Stimulated activated CD4-positive, alpha-beta T cell treated with anti-CD3 and anti-CD28 coated beads, Interleukin-1b, Interleukin-23, amount 100 ng/mL, for 4 hours (primary cell): ENCODE data around the gene MRPL12.

Experiments used
- DNase-seq, 2 donors: peaks; one replicate each; pipeline ENCODE4 v3.0.0-alpha.2; 2020; ENCODE audit warnings: low read depth in 2 of 2

MRPL12 gene

DNA sequence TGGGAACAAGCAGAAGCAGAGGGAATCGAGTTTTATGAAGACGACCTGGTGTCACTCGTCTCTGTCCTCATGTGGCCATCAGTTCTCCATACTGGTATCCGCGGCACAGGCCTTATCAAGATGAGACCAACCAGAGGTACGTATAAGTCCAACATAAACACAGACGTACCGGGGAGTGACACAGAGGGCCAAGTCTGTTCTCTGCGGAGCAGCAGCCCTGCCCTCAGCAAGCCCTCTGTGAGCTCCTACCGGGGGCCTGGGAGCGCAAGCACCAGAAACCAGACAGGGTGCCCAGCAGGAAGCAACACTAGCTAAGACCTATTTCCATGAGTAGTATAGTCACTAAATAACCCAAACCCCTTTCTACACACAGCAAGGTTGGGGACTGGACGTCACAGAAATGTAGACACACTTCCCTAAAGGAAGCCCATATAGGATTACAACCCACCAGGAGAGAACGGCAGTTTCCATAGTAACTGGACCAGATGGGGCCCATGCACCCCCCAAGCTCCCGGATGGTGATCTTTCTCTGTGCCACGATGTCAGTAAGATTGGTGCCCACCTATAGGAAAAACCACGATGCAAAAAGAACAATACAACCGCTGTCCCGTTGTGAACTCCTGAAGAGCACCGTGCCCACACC, 20.5 kb upstream of the MRPL12 start:
- DNase-seq, result no peak

DNA sequence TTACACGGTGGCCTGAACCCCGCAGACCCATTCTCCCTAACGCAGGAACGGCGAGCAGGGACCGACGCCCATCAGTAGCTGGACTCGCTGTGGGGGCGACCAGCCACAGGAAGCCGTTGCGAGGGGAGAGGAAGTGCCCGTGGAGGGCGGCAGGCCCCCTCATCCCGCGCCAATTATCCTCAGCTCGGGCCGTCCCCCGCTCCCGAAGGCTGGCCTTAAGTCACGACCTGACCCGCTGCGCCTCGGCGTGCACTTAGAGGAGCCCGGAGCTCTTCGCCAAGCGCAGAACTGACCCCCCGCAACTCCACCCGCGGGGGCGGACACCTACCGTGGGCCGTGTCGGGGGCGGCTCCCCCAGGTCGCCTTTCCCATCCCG, 20.0 kb upstream of the MRPL12 start:
- no peak for DNase-seq

DNA sequence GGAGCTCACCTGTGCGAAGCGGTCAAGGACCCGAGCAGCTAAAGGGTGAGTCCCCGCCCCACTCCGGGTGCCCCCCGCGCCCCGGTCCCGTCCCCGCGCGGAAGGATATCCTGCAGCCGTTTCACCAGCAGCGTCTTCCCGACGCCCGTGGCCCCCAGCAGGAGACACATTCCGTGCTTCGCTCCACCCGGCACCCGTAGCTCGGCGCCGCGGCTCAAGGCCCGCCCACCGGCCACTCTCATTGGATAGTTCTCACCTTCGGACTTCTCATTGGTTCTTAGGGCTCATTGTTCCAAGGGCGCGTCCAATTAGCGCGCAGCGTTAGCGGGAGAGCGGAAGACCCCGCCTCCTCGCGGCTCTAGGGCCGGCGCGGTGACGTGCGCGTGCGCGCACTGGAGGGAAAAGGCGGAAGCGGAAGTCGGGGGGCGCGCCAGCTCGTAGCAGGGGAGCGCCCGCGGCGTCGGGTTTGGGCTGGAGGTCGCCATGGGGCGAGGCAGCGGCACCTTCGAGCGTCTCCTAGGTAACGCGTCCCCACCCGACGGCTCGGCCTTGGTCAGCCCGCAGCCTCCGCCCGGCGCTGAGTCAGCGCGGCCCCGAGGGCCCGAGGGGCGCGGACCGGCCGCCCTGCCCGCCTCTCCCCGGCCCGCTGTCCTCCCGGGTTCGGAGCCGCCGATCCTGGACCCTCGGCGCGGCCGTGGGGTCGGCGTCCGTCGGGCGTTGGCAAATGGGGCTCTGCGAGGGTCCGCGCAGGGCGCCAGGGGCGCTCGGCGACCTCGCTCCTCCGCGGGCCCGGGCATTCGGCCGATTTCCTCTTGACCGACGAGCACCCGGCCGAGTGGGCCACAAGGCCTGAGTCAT, 19.4 kb upstream of the MRPL12 start, which contains the start of the genes ARL16 and HGS:
Gene ARL16 (minus strand): TSS at position 214 of the 858 bp plus-strand sequence. CDS start 44 bp downstream, at position 170.
Gene HGS (plus strand): TSS at position 428 of the 858 bp plus-strand sequence. CDS start 56 bp downstream, at position 484.
- DNase-seq, result peak; percentile 94

DNA sequence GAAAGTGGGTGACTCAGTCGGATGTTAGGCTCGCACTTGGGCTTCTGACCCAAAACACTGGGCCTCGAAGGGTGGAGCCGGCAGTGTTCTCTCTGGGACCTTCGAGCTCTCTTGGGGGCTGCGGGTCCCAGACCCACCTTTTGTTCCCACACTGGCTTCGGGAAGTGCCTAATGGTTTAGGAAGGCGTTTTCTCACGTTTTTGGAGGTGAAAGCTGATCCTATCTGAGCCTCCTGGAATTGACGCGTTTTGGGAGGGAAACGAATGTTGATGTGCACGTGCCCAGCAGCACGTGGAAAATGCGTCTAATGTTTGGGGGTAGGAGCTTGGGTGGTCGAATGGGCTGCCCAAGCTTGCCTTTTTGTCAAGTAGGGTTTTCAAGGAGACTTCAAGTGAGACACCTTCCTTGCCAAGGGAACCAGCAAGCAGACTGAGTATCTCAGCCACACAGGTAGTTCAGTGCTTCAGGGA, 18.7 kb upstream of the MRPL12 start:
- no peak for DNase-seq

DNA sequence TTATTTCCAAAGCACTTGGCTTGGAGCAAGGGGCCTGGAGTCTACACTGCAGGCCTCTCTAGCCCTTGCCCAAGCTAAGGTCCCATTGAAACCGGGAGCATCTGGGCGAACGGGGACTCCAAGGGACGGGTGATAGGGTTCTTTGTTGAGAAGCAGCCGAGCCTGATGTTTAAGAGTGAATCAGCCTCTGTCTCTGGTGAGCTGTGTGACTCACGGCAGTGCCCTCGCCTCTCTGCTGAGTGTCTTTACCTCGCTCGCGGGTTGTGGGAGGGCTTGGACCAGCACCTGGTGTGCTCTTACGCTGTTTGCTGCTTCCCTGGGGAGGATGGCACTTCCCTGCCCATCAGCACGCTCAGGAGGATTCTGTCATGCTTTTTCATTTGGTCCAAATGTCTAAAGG, 18.1 kb upstream of the MRPL12 start:
- peak; percentile 37 to 39 for DNase-seq

DNA sequence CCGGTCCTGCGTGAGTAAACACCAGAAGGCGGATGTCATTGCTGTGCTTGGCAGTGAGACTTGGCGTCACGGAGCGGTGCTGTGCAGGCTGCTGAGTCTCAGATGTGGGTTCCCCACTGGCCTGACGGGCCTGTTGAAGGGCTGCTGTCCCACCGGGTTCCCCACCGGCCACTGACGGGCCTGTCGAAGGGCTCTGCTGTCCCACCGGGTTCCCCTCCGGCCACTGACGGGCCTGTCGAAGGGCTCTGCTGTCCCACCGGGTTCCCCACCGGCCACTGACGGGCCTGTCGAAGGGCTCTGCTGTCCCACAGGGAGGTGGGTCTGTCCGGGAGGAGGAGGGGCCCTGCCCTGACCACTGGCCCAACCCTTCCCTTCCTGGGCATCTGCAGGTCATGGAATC, 16.6 kb upstream of the MRPL12 start:
- DNase-seq, result no peak

DNA sequence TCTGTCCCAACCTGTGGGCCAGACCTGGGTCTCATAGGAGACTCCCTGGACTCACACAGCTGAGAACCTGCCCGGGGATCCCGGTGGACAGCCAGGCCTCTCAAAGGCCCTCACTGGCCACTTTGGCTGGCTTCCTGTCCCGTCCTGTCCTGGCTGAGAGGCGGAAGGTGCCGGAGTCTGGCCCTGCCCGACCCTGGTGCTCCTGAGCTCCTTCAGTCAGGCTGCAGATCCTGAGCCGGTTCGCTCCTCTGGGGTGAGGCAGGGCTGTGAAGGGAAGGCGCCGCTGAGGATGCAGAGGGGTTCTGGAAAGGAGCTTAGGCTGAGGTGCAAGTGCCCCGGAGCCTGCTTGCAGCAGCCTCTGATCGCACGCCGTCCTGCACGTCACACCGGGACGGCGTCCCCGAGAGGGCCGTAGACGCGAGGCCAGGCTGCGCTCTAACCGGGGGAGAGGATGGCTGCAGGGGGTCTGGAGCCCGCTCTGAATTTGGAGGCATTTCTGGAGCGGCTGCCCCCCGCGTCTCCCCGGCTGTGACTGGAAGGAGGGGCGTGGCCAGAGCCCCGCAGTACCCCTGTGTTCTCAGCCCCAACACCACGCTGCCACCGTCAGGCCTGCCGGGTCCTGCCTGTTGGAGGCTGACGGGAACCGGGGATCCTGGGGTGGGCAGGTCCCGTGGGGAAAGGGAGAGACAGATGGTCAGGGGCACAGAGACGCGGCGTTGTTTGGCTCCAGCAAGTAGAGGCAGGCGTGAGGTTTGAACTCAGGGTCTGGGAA, 15.2 kb upstream of the MRPL12 start:
- DNase-seq, result no peak

DNA sequence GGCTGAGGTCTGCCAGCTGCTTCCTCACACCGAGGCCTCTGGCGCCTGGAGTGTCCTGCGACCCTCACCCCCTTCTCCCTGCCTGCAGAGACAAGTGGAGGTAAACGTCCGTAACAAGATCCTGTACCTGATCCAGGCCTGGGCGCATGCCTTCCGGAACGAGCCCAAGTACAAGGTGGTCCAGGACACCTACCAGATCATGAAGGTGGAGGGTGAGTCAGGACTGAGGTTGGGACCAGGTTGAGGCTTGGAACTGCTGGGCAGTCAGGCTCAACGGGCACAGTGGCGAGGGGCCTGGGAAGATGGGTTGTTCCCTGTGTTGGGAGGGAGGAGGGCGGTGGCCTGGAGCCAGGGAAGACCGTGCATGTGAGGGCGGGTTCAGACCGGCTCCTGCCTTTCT, 14.6 kb upstream of the MRPL12 start:
- DNase-seq, result no peak

DNA sequence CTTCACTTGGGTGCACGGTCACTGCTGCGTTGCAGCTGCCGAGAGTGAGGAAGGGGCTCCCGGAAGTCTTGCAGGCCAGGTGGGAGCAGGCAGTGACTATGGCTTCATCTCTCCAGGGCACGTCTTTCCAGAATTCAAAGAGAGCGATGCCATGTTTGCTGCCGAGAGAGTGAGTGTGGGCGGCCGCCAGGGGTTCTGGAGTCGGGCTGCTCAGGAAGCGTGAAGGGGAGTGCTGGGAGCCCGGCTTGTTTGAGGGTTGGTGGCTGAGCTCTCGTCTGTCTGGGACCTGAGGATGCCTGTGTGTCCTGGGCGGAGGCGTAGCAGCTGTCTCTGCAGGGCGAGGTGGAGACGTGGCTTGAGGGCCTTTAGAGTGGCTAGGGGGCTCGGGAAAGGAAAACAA, 13.1 kb upstream of the MRPL12 start:
- no peak for DNase-seq

DNA sequence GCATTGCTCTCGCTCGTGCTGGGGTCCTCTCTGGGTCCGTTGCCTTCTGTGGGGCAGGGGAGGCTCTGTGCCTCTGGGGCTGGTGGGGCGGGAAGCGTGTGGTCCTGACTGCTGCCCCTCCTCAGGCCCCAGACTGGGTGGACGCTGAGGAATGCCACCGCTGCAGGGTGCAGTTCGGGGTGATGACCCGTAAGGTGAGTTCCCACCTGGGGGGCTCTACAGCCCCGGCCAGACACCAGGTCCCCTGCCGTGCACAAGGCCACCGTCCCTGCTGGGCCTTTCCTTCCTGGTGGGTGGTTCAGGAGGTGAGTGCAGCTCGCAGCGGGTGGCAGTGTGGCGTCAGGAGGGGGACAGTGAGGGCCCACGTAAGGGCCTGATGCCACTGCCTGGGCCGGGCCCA, 12.6 kb upstream of the MRPL12 start:
- DNase-seq, result no peak

DNA sequence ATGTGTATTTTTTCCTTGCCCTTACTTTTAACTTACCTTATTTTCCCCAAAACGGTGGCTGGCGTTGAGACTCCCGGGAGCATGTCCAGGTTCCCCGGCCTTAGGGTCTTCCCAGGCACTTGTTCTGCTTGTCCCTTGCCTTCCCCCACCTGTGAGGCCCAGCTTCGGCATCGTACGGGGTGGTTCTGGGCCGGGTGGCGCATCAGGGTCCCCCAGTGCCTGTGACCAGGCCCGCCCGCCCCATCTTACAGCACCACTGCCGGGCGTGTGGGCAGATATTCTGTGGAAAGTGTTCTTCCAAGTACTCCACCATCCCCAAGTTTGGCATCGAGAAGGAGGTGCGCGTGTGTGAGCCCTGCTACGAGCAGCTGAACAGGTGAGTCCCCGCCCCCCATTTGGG, 12.0 kb upstream of the MRPL12 start:
- no peak for DNase-seq

DNA sequence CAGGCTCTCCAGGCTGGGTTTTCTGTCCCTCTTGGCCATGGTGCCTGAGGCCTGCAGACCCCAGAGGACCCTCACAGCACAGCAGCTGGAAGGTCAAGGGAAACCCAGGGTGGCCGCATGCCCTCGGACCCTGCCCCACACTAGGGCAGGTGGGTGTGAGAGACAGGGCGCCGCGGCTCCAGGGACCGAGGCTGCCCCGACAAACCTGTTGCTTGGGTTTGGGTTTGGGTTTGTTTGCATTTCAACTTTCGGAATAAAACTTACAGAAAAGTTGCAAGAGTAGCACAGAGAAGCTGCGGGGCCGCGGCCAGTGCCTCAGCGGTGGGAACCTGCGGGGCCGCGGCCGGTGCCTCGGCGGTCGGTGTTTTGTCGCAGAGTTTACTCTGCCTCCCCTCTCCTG, 11.6 kb upstream of the MRPL12 start:
- DNase-seq, result no peak

DNA sequence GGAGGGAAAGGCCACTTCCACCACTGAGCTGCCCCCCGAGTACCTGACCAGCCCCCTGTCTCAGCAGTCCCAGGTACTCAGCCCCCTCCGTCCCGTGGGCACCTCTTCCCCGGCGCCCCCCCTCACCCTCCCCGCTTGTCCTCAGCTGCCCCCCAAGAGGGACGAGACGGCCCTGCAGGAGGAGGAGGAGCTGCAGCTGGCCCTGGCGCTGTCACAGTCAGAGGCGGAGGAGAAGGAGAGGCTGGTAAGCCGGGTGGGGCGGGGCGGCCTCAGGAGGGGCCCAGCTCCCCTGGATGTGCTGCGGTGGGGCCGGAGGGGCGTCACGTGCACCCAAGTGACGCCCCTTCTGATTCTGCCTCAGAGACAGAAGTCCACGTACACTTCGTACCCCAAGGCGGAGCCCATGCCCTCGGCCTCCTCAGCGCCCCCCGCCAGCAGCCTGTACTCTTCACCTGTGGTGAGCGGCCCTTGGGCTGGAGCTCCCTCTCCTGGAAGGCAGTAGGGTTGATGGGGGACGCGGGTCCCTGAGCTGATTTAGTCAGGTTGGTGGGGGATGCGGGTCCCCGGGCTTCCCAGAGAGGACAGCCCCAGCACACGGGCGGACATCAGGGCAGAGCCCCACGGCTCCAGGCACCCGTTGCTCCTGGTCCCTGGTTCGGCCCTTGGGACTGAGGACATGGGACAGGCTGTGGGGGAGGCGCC, 9.5 kb upstream of the MRPL12 start:
- no peak for DNase-seq

DNA sequence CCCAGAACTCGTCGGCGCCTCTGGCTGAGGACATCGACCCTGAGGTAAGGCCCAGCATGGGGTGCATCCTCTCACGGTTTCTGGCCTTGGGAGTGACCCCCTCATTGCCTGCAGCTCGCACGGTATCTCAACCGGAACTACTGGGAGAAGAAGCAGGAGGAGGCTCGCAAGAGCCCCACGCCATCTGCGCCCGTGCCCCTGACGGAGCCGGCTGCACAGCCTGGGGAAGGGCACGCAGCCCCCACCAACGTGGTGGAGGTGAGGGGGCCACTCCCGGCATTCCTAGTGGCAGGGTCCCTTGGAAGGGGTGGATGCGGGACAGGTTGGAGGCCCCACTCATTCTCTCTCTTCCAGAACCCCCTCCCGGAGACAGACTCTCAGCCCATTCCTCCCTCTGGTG, 8.4 kb upstream of the MRPL12 start:
- DNase-seq, result no peak

DNA sequence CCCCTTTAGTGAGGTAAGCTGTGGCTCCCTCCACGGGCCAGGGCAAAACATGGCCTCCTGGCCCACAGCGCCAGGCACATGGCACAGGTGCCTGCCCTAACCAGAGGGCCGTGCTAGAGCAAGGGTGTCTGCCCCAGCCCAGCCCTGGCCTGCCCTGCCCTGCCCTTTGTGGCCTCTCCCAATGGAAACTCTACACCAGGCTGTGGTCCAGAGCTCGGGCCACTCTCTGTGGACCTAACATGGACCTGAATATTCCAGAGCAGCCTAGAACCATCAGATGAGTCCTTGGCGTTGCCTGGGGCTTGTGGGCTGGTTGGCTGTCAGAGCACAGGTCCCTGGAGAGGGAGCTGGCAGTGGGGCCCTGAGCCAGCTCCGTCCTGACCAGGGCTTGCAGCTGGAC, 8.0 kb upstream of the MRPL12 start:
- no peak for DNase-seq

DNA sequence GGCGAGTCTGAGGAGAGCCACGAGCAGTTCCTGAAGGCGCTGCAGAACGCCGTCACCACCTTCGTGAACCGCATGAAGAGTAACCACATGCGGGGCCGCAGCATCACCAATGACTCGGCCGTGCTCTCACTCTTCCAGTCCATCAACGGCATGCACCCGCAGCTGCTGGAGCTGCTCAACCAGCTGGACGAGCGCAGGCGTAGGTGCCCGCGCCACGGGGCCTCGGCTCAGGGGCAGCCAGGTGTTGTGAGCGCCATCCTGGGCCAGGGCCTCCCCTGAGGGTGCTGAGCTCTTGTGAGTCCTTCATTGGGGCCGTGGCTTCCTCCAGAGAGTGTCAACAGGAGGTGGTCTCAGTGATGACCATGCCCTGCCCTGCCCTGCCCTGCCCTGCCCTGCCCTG, 7.4 kb upstream of the MRPL12 start:
- DNase-seq, result no peak

DNA sequence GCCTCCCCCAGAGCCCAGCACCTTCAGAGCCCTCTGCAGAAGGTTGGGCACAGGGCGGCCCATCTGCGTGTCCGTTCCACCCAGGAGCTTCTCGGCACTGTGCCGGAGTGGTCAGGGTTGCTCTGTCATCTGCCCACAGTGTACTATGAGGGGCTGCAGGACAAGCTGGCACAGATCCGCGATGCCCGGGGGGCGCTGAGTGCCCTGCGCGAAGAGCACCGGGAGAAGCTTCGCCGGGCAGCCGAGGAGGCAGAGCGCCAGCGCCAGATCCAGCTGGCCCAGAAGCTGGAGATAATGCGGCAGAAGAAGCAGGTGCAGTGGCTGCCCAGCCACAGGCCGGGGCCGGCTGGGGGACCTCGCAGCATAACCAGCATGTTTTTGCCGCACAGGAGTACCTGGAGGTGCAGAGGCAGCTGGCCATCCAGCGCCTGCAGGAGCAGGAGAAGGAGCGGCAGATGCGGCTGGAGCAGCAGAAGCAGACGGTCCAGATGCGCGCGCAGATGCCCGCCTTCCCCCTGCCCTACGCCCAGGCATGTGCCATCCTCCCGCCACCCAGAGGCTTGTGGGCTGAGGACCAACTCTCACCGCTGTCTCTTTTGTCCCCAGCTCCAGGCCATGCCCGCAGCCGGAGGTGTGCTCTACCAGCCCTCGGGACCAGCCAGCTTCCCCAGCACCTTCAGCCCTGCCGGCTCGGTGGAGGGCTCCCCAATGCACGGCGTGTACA, 6.8 kb upstream of the MRPL12 start:
- DNase-seq, result no peak

DNA sequence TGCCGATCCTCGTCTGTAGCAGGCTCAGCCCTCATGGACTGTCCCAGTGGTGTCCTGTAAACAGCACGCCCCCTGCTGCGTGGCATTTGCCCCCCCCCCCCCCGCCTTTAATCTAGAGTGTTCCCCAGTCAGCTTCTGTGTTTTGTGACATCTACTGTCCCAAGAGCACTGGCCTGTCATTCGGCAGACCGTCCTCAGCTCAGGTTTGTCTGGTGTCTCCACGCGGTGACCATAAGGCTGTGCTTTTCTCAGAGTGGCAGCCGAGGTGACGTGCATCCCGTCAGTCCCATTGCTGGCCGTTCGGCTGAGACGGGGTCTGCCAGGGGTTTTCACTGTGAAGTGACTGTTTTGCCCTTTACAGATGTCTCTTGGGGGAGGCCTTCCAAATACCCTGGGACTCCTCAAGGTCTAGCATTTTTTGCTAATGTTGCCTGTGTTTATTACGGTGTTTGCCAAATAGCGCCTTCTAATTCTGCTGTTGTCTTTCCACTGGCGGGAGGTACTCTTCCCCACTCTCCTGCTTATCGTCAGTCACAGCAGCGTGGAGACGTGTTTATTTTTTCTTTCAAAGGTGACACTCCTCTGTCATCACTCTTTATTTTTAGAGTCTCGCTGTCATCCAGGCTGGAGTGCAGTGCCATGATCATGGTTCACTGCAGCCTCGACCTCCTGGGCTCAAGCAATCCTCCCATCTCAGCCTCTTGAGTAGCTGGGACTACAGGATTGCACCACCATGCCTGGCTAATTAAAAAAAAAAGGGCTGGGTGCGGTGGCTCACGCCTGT, 5.7 kb upstream of the MRPL12 start:
- no peak for DNase-seq

DNA sequence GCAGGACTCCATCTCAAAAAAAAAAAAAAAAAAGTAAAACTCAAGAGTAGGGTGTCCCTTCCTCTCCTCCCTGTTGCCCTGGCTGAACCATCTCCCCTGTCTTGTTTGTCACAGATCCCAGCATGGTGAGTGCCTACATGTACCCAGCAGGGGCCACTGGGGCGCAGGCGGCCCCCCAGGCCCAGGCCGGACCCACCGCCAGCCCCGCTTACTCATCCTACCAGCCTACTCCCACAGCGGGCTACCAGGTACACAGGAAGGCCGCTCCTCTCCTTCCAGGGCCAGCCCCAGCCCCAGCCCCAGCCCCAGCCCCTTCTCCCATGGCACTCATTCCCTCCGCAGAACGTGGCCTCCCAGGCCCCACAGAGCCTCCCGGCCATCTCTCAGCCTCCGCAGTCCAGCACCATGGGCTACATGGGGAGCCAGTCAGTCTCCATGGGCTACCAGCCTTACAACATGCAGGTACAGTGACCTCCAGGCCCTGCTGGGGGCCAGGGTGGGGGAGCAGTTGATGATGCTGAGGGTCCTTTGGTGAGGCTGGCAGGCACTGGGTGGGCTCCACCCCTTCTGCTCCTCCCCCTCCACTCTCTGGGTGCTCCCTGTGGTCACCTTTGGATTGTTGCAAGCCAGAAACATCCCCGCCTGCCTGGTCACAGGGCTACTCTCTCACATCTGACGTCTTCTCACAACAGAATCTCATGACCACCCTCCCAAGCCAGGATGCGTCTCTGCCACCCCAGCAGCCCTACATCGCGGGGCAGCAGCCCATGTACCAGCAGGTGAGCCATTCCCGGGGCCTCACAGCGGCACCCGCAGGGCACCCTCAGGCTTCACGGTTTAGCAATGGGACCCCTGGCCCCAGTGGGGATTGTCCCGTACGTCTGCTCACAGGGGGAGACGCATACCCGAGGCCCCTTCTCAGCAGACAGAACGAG, 2.5 kb upstream of the MRPL12 start:
- DNase-seq, result no peak
